ENCODE data around the gene LMNA. TPM values are rescaled to one million over a fixed set of nuclear protein-coding genes. Genes with fewer than 3 reads are reported as not detected.

LMNA gene
- total RNA-seq, 4 donors from 2014 or later, result 574 to 977 (median 714) TPM

DNA sequence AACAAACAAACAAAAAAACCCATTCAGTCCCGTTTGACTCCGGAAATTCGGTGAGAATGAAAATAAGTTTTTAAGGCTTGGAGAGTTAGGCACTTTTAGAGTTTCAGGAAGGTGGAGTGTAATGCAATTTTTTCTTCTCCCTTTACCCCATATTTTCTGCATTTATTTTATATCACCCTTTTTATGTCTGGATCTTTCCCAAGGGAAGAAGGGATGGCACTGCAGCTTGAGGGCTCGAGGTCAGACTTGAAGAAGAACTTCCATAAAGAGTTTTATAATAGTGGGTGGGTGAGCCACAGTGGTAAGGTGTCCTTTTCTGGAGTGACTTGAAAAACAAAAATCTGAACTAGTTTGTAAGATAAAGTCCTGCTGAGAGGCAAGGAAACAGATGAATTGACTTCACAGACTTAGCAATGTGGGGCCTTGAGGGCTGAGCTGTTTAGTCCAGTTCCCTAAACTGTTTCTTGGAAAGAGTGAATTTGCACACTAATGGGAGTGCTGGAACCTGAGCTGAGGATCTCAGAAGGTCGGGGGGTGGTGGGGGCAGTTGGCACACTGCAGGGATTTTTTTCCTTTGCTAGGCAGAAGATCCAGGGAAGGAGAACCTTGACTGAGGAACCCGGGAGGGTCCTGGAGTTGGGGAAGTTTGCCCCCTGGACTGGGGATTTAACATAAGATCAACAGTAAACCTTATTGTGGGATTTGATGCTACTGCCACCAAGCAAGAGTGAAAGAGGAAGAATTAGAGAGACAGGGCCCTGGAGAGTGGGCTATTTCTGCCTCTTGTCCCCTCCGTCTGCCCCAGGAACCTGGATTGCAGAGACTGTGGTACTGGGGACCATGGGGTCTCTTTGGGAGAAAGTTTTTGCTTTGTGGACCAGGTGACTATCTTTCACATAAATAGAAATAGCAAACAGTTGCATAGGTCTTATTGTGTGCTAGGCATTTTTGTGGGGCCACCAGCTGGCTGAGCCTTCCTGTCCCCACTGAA is 30.4 kb upstream of the LMNA start:
- Histone ChIP-seq H3K36me3 (no peaks in the 10 kb centered on the region), H3K4me1 (peaks cover 26% of the 10 kb centered on the region), H3K27ac (no peak overlapping the region), H3K9me3 (no peaks in the 10 kb centered on the region), H3K4me3 (no peak overlapping the region), H3K27me3 (no peaks in the 10 kb centered on the region)
- TF ChIP-seq POLR2AphosphoS5 (IDR thresholded peaks at IDR 0.05), result no peak
- TF ChIP-seq EP300 (IDR thresholded peaks at IDR 0.05), result no peak
- TF ChIP-seq, protein P1, sequence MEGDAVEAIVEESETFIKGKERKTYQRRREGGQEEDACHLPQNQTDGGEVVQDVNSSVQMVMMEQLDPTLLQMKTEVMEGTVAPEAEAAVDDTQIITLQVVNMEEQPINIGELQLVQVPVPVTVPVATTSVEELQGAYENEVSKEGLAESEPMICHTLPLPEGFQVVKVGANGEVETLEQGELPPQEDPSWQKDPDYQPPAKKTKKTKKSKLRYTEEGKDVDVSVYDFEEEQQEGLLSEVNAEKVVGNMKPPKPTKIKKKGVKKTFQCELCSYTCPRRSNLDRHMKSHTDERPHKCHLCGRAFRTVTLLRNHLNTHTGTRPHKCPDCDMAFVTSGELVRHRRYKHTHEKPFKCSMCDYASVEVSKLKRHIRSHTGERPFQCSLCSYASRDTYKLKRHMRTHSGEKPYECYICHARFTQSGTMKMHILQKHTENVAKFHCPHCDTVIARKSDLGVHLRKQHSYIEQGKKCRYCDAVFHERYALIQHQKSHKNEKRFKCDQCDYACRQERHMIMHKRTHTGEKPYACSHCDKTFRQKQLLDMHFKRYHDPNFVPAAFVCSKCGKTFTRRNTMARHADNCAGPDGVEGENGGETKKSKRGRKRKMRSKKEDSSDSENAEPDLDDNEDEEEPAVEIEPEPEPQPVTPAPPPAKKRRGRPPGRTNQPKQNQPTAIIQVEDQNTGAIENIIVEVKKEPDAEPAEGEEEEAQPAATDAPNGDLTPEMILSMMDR (IDR thresholded peaks at IDR 0.05), result no peak
- no peak for TF ChIP-seq POLR2A (IDR thresholded peaks at IDR 0.05)
- no peak for DNase-seq (ENCODE audit: low spot score in 2 of 2)
- 67% methylated on average over 7 of the region's 7 CpGs for WGBS

DNA sequence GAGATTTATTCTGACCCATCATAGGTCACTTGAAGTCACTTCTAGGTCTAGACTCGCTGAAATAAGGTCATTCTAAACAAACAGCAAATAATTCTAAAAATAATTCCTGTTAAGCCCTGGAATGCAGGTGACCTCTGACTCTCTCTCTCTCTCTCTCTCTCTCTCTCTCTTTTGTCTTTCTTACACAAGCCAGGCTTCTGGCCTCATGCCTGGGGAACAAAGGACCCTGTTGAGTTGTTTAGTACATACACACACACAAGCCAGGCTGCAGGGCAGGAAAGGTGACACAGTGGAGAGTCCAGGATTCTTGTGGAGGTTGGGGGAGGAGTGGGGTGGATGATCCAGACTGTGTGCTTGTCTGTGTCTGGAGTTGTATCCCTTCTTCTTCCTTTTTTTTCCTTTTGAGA is 28.3 kb upstream of the LMNA start:
- TF ChIP-seq EP300 (IDR thresholded peaks at IDR 0.05), result no peak
- TF ChIP-seq, protein P1 (IDR thresholded peaks at IDR 0.05), result no peak
- TF ChIP-seq POLR2AphosphoS5 (IDR thresholded peaks at IDR 0.05), result no peak

DNA sequence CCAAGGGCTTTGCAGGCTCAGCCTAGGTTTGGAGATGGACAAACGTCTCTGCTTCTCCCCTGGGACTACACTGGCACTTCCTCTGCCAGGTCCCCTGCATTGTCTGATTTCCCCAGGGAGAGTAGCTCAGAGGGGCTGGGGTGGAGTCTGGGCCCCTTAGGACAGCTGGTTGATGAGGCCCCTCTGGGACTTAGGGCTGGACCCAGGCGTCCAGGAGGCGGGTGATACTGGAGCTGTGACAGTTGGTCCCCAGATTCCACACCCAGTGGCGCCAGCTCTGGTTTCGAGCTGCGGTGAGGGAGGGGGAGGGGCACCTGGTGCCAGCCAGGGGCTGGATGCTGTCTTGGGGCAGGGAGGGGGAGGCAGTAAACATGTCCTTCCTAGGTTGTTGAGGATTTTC is 24.8 kb upstream of the LMNA start:
- no peaks in the 10 kb centered on the region for H3K9me3 ChIP-seq
- H3K36me3 ChIP-seq, result no peaks in the 10 kb centered on the region
- DNase-seq (ENCODE audit: low spot score in 2 of 2), result no peak
- peaks cover 9% of the 10 kb centered on the region for H3K4me1 ChIP-seq
- no peaks in the 10 kb centered on the region for H3K27me3 ChIP-seq
- no peak overlapping the region for H3K4me3 ChIP-seq
- TF ChIP-seq, protein P1 (IDR thresholded peaks at IDR 0.05), result no peak
- TF ChIP-seq POLR2AphosphoS5 (IDR thresholded peaks at IDR 0.05), result no peak
- no peak overlapping the region for H3K27ac ChIP-seq
- WGBS, result 62% methylated on average over 6 of the region's 6 CpGs

More for the DNA sequence above, 28.3 kb upstream of the LMNA start:
- Histone ChIP-seq H3K27ac (no peak overlapping the region), H3K9me3 (no peaks in the 10 kb centered on the region), H3K4me1 (peaks cover 30% of the 10 kb centered on the region), H3K36me3 (no peaks in the 10 kb centered on the region), H3K4me3 (no peak overlapping the region), H3K27me3 (no peaks in the 10 kb centered on the region)
- no peak for DNase-seq (ENCODE audit: low spot score in 2 of 2)
- WGBS, result 65% methylated on average over 1 of the region's 1 CpG

DNA sequence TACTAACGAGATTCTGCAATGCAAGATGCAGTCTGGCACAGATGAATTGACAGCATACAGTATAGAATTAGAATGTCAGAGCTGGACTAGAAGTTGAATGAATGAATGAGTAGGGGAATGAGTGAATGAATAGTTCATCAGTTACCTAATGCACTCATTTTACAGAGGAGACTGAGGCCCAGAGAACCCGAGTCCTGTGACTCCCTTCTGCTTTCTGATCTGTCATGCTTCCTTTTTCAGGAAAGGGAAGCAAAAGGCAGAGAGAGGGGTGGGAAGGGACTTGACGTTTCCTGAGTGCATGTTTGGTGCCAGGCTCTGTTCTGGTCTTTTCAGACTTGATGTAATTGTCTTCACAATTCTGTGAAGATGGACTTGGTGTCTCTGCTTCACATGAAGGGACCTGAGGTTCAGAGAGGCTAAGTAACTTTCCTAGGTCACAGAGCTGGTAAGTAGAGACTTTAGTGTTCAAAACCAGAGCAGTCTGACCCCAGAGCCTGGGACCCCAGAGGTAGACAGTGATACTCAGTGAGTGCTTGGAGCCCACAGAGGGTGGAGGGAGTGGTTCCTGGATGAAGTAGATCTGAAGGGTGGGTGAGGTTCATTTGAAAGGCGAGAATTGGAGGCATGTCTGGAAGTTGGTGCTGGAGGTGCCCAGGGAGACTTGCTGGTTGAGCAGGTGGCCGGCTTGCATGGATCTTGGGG is 24.2 kb upstream of the LMNA start:
- H3K9me3 ChIP-seq, result no peaks in the 10 kb centered on the region
- H3K27me3 ChIP-seq, result no peaks in the 10 kb centered on the region
- H3K27ac ChIP-seq, result no peak overlapping the region
- no peak for TF ChIP-seq EP300 (IDR thresholded peaks at IDR 0.05)
- DNase-seq (ENCODE audit: low spot score in 2 of 2), result no peak
- 42% methylated on average over 5 of the region's 5 CpGs for WGBS
- H3K4me3 ChIP-seq, result no peak overlapping the region
- H3K4me1 ChIP-seq, result peaks cover 9% of the 10 kb centered on the region
- H3K36me3 ChIP-seq, result no peaks in the 10 kb centered on the region

DNA sequence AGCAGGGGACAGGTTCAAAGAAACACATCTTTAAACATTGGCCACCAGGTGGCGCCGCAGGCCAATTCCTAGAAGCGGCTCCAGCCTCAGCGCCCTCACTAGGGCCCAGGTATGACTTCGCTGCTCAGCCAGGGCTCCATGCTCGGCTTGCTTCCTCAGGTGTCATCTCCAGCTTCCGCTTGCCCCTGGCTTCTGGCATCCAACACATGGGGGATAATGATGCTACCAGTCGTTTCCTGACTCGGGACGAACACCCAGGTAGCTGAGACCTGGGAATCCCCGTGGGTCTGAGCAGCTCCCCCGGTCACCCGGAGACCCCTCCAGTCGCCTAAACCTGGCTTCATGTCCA is 23.7 kb upstream of the LMNA start:
- no peaks in the 10 kb centered on the region for H3K9me3 ChIP-seq
- peak; percentile 93 to 94 for DNase-seq (ENCODE audit: low spot score in 2 of 2)
- no peak overlapping the region for H3K4me3 ChIP-seq
- TF ChIP-seq POLR2A (IDR thresholded peaks at IDR 0.05), result no peak
- no peak for TF ChIP-seq EP300 (IDR thresholded peaks at IDR 0.05)
- TF ChIP-seq, protein P1 (IDR thresholded peaks at IDR 0.05), result peak; percentile 63 to 81
- no peaks in the 10 kb centered on the region for H3K27me3 ChIP-seq
- H3K4me1 ChIP-seq, result peaks cover 12% of the 10 kb centered on the region
- 17% methylated on average over 8 of the region's 14 CpGs for WGBS
- no peak overlapping the region for H3K27ac ChIP-seq
- H3K36me3 ChIP-seq, result no peaks in the 10 kb centered on the region
